ENCODE data around the gene CERK.

The CERK gene

GRCh38 chr22:46676881-46677280 is 61.2 kb downstream of the CERK start:
- no peak overlapping the region for H3K4me3 ChIP-seq (ENCODE audit: low read length)
- TF ChIP-seq, protein P1, sequence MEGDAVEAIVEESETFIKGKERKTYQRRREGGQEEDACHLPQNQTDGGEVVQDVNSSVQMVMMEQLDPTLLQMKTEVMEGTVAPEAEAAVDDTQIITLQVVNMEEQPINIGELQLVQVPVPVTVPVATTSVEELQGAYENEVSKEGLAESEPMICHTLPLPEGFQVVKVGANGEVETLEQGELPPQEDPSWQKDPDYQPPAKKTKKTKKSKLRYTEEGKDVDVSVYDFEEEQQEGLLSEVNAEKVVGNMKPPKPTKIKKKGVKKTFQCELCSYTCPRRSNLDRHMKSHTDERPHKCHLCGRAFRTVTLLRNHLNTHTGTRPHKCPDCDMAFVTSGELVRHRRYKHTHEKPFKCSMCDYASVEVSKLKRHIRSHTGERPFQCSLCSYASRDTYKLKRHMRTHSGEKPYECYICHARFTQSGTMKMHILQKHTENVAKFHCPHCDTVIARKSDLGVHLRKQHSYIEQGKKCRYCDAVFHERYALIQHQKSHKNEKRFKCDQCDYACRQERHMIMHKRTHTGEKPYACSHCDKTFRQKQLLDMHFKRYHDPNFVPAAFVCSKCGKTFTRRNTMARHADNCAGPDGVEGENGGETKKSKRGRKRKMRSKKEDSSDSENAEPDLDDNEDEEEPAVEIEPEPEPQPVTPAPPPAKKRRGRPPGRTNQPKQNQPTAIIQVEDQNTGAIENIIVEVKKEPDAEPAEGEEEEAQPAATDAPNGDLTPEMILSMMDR (conservative IDR thresholded peaks at IDR 0.05; ENCODE audit: low read depth, low read length), result no peak
- DNase-seq (ENCODE audit: low read depth), result no peak

DNA sequence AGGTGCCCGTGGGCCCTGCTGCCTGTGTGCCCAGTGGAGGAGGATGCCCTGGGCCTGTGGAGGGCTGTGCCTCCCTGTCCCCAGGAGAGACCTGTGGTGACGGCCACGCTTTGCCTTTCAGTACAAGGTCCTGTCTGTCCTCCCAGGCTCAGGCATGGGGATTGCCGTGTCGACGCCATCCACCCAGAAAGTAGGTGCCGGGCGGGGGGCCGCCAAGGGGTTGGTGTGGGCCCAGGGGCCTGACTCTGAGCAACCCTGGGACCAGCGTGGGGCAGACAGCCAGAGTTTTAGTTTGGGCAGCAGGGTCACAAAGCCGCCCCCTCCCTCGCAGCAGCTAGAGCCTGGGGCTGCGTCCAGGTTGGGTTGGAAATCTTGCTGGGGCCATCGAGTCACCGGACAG is 61.6 kb downstream of the CERK start:
- DNase-seq (ENCODE audit: low read depth), result no peak
- no peak overlapping the region for H3K4me3 ChIP-seq (ENCODE audit: low read length)
- TF ChIP-seq, protein P1 (conservative IDR thresholded peaks at IDR 0.05; ENCODE audit: low read depth, low read length), result no peak

DNA sequence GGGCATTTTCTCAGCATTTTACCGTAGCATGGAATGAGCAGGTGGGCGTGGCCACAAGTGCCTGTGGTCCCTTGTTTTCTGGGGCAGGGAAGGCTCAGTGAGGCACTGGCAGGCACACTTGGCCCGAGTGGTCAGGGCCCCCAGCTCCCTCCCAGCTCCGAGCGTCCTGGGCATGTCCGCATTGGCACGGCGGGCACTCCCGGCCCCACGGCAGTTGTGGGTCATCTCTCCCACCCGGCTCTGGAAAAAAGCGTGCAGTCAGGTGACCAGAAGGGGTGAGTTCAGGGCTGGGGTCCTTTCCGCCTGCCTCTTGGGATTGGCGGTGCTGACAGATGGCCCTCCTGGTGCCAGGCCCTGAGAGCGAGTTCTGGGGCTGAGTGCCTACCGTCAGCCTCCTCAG is 62.1 kb downstream of the CERK start:
- TF ChIP-seq, protein P1 (conservative IDR thresholded peaks at IDR 0.05; ENCODE audit: low read depth, low read length), result no peak
- DNase-seq (ENCODE audit: low read depth), result no peak
- H3K4me3 ChIP-seq (ENCODE audit: low read length), result no peak overlapping the region

- TF ChIP-seq, protein P1 (conservative IDR thresholded peaks at IDR 0.05; ENCODE audit: low read depth, low read length), result no peak
- no peak for DNase-seq (ENCODE audit: low read depth)
- no peak overlapping the region for H3K4me3 ChIP-seq (ENCODE audit: low read length)
Measured at GRCh38 chr22:46675479-46675878, 62.6 kb downstream of the CERK start.

DNA sequence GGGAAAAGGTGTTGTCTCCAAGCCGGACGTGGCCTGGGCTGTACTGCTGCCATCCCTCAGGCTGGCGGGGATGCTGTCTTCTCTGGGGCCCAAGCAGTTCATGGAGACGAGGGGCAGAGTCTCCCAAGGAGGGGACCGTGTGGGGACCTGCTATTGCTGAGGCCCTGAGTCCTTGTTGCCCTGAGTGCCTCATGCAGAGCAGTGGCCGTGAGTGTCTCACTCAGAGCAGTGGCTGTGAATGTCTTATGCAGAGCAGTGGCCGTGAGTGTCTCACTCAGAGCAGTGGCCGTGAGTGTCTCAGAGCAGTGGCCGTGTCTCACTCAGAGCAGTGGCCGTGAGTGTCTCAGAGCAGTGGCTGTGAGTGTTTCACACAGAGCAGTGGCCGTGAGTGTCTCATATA is 63.1 kb downstream of the CERK start:
- TF ChIP-seq, protein P1 (conservative IDR thresholded peaks at IDR 0.05; ENCODE audit: low read depth, low read length), result no peak
- no peak overlapping the region for H3K4me3 ChIP-seq (ENCODE audit: low read length)
- DNase-seq (ENCODE audit: low read depth), result no peak

DNA sequence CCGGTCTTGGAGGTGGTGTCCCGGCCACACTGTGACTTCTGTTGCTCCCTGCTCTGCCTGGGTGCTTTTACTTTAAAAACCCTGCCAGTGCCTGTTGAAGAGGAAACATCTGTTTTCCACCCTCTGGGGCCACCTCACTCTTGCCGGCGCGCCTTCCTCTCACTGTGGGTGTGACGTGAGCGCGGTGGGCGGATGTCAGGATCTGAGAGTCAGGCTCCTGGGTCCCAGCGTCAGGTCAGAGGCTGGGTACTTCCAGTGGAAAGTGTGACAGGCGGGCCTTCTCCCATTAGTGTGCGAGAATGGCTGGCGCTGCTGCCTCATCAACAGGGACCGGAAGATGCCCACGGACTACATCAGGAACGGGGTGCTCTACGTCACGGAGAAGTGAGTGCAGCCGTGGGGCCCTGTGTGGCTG is 63.7 kb downstream of the CERK start:
- no peak for DNase-seq (ENCODE audit: low read depth)
- TF ChIP-seq, protein P1 (conservative IDR thresholded peaks at IDR 0.05; ENCODE audit: low read depth, low read length), result no peak
- H3K4me3 ChIP-seq (ENCODE audit: low read length), result no peak overlapping the region

DNA sequence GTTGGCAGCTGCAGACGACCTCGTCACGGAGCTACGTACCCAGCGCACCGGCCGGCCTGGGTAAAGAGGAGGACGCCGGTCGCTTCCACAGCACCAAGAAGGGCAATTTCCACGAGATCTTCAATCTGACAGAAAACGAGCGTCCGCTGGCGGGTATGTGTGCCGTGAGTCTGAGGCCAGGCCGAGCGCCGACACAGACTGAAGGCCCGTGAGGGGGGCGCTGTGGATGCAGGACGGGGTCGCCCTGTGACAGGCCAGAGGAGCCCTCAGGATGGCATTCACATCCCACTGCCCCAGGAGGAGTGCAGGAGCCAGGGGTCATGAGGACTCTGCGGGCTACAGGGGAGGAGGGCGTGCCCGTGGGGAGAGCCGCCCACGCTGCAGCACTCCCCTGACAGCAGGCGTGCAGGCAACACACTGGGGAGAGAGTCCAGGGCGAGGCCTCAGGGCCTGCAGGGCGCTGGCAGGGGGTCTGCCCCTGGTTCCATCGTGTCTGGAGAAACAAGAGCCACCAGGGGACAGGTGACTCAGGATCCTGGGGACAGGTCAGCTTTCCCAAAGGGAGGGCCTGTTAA is 64.3 kb downstream of the CERK start:
- no peak for DNase-seq (ENCODE audit: low read depth)
- no peak overlapping the region for H3K4me3 ChIP-seq (ENCODE audit: low read length)
- TF ChIP-seq, protein P1 (conservative IDR thresholded peaks at IDR 0.05; ENCODE audit: low read depth, low read length), result no peak

Measured in retinal pigment epithelial cell (primary cell).